Amniotic stem cell (primary cell): ENCODE data around the gene MORF4L1.
"Not testable (repeated sequence)": the region's sequence is repeated elsewhere in the genome, so short reads cannot be mapped to it uniquely, and the experiment has no call there.

ENCODE experiments used
- DNase-seq: peaks from one replicate; lab custom pipeline; 2025; lab: John Stamatoyannopoulos, UW

MORF4L1 gene

GRCh38 chr15:78927077-78927790, 54.5 kb downstream of the MORF4L1 start:
- no peak for DNase-seq

DNA sequence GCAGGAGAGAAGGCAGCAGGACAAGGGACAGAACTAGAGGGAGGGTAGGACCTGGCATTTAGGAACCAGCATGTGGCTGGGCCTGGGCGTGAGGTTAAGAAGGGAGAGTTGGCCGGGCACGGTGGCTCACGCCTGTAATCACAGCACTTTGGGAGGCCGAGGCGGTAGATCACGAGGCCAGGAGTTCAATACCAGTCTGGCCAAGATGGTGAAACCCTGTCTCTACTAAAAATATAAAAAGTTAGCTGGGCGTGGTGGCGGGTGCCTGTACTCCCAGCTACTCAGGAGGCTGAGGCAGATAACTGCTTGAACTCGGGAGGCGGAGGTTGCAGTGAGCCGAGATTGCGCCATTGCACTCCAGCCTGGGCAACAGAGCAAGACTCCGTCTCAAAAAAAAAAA, 55.5 kb downstream of the MORF4L1 start:
- DNase-seq = not testable (repeated sequence)

GRCh38 chr15:78928616-78929093, 56.0 kb downstream of the MORF4L1 start:
- no peak for DNase-seq

DNA sequence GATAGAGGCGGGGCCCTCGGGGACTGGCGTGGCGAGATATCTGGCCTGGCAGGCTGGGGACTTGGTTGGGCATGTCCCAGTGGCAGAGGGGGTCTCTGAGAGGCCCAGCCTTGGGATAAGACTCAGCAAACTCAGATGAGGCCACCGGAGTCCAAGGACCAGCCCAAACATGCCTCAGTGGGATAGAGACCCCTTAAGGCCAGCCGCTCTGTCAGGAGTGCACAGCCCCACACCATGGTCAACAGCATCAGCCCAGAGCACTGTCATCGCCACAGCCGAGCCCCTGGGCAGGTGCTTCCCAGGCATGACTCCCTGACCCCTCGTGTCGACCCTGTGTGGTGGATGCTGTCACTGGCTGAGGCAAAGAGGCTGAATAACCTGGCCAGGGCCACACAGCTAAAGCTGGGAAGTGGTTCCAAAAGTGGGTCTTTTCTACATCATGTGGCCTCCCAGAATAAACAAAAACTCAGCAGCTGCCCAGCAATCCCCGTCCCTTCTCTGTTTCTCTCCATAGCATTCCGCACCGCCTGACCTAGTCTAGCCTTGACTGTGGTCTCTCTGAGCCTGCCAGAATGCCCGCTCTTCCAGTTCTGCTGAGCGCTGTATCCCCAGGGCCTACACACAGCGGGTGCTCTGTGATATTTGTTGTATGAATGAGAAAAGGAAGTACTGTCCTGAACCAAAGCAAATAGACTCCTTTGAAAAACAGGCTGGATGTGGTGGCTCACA, 57.0 kb downstream of the MORF4L1 start:
- no peak for DNase-seq

DNA sequence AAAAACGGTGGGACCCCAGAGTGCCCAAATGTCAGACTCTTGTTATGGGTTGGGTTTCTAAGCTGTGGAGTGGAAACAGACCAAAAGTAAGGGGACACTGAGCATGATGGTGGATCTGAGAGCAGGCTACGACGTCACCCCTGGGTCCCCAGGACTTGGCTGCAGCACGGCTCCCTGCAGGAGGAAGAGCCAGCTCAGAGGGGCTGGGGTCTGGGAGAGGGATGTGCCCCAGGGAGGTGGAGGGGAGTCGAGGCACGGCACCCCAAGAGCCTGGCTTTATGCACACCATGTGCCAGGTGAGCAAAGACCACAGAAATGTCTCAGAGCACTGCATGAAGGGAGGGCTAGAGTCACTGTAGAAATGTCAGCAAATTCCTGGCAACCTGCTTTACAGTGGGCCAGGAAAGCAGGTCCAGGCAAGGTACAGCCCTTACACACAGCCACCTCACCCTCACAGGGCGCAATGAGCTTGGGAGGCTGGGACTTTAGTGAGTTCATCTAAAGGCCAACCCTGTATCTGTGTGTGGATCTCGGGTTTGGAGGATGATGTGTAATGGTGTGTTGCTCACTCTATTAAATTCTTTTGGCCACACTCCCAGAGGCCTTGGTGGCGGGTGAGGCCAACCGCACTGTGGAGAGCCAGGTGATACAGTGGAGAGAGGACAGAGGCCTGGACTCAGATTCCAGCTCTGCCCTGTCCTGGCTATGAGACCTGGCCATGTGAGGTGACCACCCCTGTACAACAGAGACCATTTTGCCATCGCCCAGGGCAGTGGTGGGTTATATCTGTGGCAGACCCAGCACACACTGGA, 58.1 kb downstream of the MORF4L1 start:
- DNase-seq = peak; percentile 81

GRCh38 chr15:78931439-78932257, 59.0 kb downstream of the MORF4L1 start:
- no peak for DNase-seq

DNA sequence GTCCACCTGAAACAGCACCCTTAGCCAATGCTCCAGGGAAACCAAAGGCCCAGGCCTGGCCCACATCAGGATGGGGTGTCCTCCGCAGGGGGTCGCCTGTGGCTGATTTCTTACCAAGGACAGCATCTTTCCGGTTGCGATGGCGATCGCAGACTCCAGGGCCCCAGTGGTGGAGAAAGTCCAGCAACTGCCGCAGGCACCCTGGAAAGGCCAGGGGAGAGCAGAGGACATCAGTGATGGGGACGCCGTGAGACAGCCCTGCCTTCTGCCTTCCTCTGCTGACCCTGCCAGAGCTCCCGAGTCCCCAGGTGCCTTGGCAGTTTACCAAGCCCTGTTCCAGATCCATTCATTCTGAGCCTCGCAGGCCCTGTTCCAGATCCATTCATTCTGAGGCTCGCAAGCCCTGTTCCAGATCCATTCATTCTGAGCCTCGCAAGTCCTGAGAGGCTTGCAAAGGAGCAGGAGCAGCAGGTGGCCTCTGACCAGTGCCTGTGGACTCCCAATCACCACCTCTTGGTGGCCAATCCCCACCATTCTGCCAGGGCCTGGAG, 59.6 kb downstream of the MORF4L1 start:
- no peak for DNase-seq

DNA sequence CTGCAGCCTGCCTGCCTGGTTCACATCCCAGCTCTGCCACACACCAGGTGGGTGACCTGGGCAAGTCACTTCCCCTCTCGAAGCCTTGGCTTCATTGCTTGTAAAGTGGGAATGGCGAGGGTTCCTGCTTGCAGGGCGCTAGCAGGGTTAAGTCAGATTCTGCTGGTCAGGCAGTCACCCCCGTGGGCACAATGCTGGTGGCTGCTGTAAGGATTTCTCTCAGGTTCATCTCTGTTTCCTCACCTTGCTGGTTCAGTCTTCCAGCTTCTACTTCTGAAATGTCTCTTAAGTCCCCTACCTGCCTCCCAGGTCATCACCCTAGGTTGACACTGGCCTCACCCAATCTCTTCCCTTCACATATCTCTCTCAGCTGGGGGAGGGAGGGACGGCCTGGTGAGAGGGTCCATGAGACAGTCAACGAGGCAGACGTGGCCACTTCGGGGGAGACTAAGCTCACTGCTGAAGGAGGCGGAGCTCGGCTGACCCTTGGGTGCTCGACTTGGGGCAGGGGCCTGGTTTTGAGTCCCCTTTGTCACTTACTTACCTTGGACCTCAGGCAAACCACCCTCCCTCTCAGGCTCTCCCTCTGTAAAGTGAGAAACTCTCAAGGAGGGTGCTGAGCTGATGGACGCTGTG, 60.6 kb downstream of the MORF4L1 start:
- no peak for DNase-seq

- DNase-seq = no peak
Measured at GRCh38 chr15:78933823-78934654, 61.3 kb downstream of the MORF4L1 start.

- no peak for DNase-seq
Measured at GRCh38 chr15:78934655-78935023, 61.9 kb downstream of the MORF4L1 start.

DNA sequence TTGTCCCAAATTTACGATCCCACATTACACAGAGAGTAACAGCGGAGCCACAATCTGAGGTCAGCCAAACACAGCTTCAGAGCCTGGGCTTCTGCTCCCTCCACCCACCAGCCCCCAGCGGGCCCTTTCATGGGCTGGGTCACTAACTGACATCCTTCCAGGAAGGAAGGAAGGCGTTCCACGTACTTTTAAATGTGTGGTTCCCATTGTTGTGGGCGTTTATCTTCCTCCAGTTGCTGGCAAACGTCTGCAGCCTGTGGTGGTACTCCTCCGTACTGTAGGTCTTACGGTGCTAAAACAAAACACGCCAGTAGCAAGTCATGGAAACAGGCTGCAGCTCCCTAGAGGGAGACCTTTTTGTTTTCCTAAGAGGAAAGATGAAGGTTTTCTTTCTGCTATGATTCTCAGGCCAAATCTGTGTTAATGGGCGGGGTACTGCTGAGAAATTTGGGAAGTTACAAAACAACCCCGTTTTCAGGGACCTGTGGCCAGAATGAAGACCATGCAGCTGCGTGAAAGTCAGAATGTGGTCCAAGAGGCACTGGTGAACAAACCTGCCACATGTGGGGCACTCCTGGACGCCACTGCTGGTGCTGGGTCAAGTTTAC, 64.5 kb downstream of the MORF4L1 start:
- no peak for DNase-seq

DNA sequence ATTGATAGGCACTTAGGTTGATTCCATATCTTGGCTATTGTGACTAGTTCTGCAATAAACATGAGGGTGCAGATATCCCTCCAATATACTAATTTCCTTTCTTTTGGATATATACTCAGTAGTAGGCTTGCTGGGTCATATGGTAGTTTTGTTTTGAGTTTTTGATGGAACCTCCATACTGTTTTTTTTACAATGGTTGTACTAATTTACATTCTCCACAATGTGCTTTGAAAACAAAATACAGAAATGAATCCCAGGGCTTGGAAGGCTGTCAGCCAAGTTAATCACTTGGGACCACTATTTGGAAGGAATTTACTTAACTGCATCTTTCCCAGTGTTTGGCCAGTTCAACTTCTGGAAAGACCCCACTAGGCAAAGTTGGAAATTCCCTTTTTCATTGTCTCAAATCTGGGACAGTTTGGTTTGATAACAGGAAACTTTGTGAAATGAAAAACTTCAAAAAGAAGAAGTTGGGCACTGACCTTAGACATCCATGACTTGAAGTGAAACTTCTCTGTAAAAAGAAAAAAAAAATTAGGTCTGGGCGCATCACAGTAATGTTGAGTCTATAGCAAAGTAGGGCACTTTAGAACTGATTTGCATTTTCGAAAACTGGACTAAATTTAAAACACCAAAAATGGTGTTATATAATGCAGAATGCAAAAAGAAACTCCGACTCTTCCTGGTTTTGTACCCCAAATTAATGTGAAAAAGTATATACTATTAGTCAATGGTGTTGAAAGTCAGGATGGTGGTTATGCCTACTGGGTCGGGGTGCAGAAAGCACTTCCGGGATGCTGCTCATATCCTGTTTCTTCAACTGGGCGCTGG, 66.2 kb downstream of the MORF4L1 start:
- no peak for DNase-seq

- no peak for DNase-seq
Measured at GRCh38 chr15:78942741-78943140, 70.1 kb downstream of the MORF4L1 start.

GRCh38 chr15:78943692-78944091, 71.0 kb downstream of the MORF4L1 start:
- DNase-seq = no peak

GRCh38 chr15:78944202-78944625, 71.5 kb downstream of the MORF4L1 start:
- no peak for DNase-seq

GRCh38 chr15:78944669-78945407, 72.1 kb downstream of the MORF4L1 start, which contains the start of gene CTSH:
Gene CTSH, minus strand, starts transcription at chr15:78945046. Its CDS starts 65 bp downstream, at chr15:78944981.
- no peak for DNase-seq

DNA sequence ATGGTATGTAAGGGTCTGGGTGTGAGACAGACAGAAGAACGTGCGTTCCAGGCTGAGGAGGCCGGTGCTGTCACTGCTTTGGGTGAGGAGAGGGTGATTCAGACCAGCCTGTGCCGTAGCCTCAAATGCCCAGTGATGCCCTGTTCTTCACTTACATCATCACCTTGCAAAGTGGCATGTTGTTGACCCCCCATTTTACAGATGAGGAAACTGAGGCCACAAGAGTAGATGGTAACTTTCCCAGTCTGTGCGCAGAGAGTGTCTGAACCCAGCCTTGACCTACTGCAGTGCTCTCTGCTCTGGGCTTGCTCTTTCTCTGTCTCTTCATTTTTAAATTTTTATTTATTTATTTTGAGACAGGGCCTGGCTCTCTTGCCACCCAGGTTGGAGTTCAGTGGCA, 73.8 kb downstream of the MORF4L1 start:
- no peak for DNase-seq

DNA sequence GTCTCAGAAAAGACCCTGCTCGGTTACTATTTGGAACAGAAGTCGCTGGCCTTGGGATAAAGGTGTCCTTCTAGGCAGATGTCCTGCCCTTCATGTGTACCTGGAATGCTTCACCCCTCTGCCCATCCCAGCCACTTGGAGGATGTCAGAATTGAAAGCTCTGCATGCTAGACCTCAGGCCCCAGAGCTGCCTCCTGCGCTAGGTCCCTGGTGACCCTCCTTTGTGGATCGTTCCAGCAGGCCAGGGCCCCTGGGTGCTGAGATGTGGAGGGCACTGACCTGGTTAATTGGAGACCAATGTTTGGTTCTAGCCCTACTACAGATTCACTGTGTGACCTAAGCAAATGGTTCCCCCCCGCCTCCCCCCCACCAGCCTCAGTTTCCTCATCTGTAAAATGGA, 74.8 kb downstream of the MORF4L1 start:
- DNase-seq = no peak
